Activated CD4-positive, alpha-beta T cell treated with anti-CD3 and anti-CD28 coated beads, Interleukin-2, amount 50 U/mL, for 48 hours (primary cell): Measurements from ENCODE around the gene GRHPR.
"Not testable (repeated sequence)": the region's sequence is repeated elsewhere in the genome, so short reads cannot be mapped to it uniquely, and the experiment has no call there.

Experiments used
- DNase-seq, 2 experiments: peaks; one replicate each; pipeline ENCODE4 v3.0.0-alpha.2; 2020

Gene GRHPR

GRCh38 chr9:37451628-37452027, 29.1 kb downstream of the GRHPR start:
- no peak for DNase-seq

GRCh38 chr9:37452611-37453010, 30.1 kb downstream of the GRHPR start:
- DNase-seq, result no peak

GRCh38 chr9:37453827-37454226, 31.3 kb downstream of the GRHPR start:
- no peak for DNase-seq

GRCh38 chr9:37454238-37454637, 31.7 kb downstream of the GRHPR start:
- DNase-seq, result no peak

GRCh38 chr9:37455884-37456647, 33.6 kb downstream of the GRHPR start:
- DNase-seq, result no peak

GRCh38 chr9:37456817-37457216, 34.3 kb downstream of the GRHPR start:
- no peak for DNase-seq

- DNase-seq, result no peak
These were observed 41.5 kb downstream of the GRHPR start for GRCh38 chr9:37464006-37464405.

GRCh38 chr9:37464426-37465248, 42.1 kb downstream of the GRHPR start:
- peak; percentile 70 to 74 for DNase-seq

GRCh38 chr9:37465249-37466036, 42.9 kb downstream of the GRHPR start, which contains the start of gene ZBTB5:
Gene ZBTB5, minus strand, starts transcription at chr9:37465450. Its CDS starts 22,899 bp downstream, at chr9:37442551.
- DNase-seq, result peak; percentile 98 to 99

- peak; percentile 40 to 49 for DNase-seq
These were observed 43.7 kb downstream of the GRHPR start for GRCh38 chr9:37466037-37466709.

GRCh38 chr9:37467530-37467929, 45.0 kb downstream of the GRHPR start:
- not testable (repeated sequence) for DNase-seq

GRCh38 chr9:37468620-37469019, 46.1 kb downstream of the GRHPR start:
- no peak for DNase-seq

- DNase-seq, result no peak
These were observed 49.6 kb downstream of the GRHPR start for GRCh38 chr9:37471942-37472684.

- DNase-seq, result not testable (repeated sequence)
These were observed 51.5 kb downstream of the GRHPR start for GRCh38 chr9:37473982-37474381.

- no peak for DNase-seq
These were observed 51.9 kb downstream of the GRHPR start for GRCh38 chr9:37474438-37474837.

GRCh38 chr9:37476930-37477329, 54.4 kb downstream of the GRHPR start:
- DNase-seq, result no peak

- DNase-seq, result not testable (repeated sequence)
These were observed 54.9 kb downstream of the GRHPR start for GRCh38 chr9:37477443-37477842.

- not testable (repeated sequence) for DNase-seq
These were observed 55.6 kb downstream of the GRHPR start for GRCh38 chr9:37477987-37478619.

GRCh38 chr9:37480759-37481158, 58.3 kb downstream of the GRHPR start:
- DNase-seq, result no peak

GRCh38 chr9:37485389-37486255, 63.1 kb downstream of the GRHPR start, which contains the start of gene POLR1E:
Gene POLR1E, plus strand, starts transcription at chr9:37485948. Its CDS starts 100 bp downstream, at chr9:37486048.
- peak; percentile 97 for DNase-seq
